Left kidney (tissue), 2 donors: ENCODE data around the gene STN1. TPM values are rescaled to one million over a fixed set of nuclear protein-coding genes. Genes with fewer than 3 reads are reported as not detected.

Source experiments
- DNase-seq: peaks from one replicate; pipeline ENCODE4 v3.0.0-alpha.2; 2013
- polyA plus RNA-seq: library from polyadenylated mRNA; unstranded; fragments of 120-200 nt; gene quantifications from one replicate; pipeline ENCODE4 v1.2.1, GENCODE V29; 2013; ENCODE audit not compliant: insufficient read length

STN1 gene
- polyA plus RNA-seq, 1 donor = 24.1 TPM

GRCh38 chr10:103930449-103930848, 12.5 kb upstream of the STN1 start:
- DNase-seq = no peak

GRCh38 chr10:103929381-103929921, 11.5 kb upstream of the STN1 start:
- no peak for DNase-seq

DNA sequence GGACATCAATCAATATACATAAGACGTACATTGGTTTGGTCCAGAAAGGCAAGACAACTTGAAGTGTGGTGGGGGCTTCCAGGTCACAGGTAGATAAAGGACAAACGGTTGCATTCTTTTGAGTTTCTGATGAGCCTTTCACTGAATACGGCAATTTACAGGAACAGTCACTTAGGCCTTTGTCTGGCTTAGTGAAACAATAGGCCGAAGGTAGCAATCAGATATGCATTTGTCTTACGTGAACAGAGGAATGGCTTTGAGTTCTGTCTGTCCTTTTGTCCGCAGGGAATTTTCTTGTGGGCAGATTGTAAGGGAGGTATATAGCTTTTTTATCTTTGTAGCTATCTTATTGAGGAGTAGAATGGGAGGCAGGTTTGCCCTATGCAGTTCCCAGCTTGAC, 10.8 kb upstream of the STN1 start:
- no peak for DNase-seq

- no peak for DNase-seq
Measured at GRCh38 chr10:103926722-103927319, 8.8 kb upstream of the STN1 start.

DNA sequence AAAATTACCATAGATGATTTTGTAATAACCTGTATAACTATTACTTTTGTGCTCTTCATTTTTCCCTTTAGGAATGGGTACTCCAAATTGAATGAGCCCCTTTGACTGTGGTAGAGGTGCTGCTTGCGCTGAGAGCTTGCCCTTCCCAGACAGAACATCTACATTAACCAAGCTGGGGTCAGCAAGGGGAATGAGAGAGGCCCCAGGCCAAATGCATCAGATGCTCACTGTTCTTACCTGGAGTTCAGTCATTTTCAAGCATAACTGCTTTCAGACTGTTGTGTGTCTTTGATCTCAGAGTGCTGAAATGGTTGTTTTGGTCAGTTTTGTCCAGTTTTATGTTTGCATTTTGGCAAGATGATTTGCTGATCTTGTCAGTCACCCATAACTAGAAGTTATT, 7.6 kb upstream of the STN1 start:
- no peak for DNase-seq

DNA sequence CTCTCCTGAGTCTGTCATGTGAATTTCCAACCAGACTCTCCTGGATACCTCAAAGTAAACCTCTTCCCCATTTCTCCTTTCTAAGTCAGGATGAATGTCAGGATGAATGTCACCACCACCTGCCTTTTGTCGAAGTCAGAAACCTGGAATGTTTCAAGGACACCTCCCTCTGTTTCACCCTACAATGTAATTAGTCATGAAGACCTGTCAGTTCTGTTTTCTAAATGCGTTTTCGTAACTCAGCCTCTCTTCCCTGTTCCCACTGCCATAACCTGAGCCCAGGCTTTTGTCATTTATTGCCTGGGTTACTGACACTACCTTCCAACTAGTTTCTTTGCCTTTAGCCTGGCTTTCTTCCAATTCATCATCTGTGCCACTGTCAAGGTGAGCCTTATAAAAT, 5.5 kb upstream of the STN1 start:
- DNase-seq = no peak

DNA sequence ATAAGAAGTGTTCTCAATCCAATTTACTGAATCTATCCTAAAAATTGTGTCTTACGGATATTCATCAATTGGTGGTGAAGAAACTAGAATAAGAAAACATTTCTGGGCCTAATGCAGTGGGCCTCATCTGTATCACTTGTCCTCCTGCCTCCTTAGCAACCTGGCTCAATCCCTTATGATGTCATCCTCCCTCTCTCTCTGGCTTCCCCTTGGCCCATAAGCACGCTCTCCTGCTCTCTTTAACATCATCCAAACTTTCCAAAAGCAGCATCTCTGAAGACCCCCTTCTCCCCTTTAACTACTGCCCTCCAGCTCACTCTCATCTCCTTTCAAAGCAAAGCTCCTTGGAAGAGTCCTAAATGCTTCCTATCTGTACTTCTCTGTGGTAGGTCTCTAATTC, 4.7 kb upstream of the STN1 start:
- DNase-seq = no peak

DNA sequence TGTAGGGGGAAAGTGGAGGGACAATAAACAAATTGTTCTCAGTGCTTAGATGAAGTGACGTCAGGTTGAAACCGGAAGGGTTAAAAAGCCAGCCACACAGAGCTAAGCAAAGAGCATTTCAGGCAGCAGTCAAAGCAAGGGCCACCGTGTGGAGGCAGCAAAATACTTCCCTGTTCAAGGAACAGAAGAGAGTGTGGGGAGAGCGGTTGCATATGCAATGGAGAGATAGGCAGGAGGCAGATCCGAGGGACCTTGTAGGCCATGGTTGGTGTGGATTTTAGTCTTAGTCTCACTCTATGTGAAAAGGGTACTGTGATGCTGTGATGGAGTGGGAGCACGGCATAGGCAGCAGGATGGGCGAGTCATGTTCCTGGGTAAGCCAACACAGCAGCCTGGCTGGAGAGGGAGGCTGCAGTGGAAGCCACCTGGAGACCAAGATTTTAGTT, 3.8 kb upstream of the STN1 start:
- no peak for DNase-seq

GRCh38 chr10:103921248-103921647, 3.3 kb upstream of the STN1 start:
- no peak for DNase-seq

DNA sequence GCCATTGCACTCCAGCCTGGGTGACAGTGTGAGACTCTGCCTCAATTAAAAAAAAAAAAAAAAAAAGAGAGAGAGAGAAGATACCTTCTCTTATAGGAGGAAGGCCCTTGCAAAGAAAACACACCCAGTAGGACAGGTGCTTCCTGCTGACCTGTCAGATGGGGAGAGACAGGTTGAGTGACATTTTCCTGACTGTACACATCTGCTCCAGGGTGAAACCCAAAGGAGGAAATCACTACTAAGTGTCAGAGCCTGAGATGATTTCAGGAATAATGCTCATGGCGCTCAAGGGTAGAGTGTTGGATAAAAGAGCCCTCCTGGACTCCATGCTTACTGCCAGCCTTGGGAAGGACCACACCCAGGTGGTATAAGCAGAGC, 1.7 kb upstream of the STN1 start:
- no peak for DNase-seq

DNA sequence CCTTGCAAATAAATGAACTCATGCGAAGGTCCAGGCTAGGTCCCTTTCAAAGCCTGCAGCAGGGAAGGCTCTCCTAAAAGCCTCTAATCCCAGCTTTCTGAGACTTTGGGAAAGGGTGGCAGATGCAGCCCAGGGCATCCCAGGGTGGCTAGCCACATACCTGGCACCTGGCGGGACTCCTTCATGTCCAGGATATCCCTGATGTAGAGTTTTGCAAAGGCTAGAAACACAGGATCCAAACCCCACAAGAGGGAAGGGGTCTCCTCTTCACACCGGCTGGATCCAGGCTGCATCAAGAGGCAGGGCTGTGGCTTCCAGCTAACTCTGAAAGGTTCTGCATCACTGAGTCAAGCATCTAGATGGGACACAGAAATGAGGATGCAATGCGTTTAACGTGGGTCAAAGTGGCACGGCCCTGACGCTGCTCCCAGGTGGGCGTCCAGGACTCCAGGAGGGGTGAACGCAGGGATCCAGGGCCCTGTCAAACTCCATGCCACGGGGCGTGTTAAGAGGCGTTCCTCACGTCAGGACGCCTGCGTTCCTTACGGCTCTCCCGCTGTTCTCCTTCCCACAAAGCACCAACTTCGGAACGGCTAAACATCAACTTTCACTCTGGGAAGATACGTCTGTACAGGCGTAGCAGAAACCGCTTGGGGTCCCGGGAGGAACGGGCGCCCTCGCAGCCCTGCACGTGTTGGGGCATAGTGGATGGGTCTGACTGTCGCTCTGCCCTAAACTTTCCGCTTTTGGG, 507 bp downstream of the STN1 start:
- no peak for DNase-seq

DNA sequence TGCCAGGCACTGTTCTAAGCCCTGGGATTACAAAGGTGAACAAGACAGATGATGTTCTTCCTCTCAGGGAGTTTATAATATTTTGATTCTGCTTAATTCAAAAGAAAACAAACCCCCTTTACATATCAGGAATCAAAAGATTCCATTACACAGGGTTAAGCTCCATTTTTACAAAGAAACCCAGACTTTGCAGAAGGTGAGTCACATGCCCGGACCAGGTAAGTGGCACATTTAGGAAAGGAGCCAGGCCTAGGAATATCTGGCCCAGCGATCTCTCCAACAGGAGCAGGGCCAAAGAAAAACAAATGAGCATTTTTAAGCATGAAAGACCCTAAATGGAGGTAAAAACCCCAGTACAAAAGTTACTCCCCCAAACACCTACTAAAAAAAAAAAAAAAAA, 1.1 kb downstream of the STN1 start:
- no peak for DNase-seq

GRCh38 chr10:103916254-103916653, 1.7 kb downstream of the STN1 start:
- no peak for DNase-seq

GRCh38 chr10:103915796-103916195, 2.2 kb downstream of the STN1 start:
- DNase-seq = no peak

- no peak for DNase-seq
Measured at GRCh38 chr10:103912759-103913158, 5.2 kb downstream of the STN1 start.

DNA sequence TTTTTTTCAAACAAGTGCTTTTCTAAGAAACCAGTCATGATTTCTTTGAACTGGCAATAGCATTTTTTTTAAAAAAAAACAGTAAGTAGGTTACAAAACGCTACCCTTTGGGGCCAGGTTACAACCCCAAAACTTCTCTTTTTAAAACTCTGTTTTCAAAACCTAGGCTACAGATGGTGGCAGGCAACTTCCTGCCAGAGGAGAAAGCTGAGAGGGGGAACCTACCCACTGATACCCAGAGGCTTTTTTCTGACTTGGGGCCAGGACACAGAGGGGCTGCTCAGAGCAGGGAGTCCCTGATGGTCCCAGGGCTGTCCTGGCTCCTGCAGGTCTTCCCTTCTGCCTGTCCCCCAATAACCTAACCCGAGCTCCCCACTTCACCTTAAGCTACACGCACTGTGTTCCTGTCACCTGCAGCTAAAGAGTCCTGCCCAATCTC, 6.9 kb downstream of the STN1 start:
- DNase-seq = no peak

GRCh38 chr10:103910442-103911012, 7.5 kb downstream of the STN1 start:
- DNase-seq = no peak

DNA sequence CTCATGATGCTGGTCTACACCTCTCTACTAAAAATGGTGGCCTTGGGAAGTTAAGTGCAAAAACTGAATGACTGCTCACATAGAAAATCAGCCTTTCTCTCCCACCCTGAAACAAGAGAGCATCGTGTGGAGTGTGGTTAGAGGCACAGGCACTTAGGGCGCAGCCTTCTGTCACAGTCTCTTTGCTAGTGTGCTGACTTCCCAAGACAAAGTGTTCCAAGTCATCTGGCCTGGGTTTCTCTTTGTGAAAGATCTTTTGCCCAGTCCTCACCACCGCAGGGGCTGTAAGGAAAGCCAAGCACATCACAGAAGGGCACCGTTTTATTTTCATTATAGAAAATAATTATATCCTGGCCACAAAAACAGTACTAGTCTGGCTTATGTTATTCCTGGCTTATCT, 12.5 kb downstream of the STN1 start:
- DNase-seq = no peak

DNA sequence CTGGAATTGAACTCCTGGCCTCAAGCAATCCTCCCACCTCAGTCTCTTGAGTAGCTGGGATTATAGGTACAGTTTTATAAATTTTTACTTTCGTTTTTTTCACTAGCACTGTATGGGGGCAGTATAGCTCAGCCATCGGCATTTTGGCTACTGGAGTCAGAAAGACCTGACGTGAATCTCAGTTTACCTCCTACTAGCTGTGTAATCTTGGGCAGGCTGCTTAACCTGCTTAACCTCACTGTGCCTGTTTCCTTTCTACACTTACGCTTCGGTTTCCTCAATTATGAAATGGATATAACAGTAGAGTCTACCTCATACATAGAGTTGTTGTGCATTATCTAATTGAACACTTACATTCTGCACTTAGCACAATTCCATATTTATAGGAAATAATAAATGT, 16.7 kb downstream of the STN1 start:
- no peak for DNase-seq

GRCh38 chr10:103899312-103899711, 18.7 kb downstream of the STN1 start:
- DNase-seq = no peak

- DNase-seq = no peak
Measured at GRCh38 chr10:103897241-103897774, 20.7 kb downstream of the STN1 start.

DNA sequence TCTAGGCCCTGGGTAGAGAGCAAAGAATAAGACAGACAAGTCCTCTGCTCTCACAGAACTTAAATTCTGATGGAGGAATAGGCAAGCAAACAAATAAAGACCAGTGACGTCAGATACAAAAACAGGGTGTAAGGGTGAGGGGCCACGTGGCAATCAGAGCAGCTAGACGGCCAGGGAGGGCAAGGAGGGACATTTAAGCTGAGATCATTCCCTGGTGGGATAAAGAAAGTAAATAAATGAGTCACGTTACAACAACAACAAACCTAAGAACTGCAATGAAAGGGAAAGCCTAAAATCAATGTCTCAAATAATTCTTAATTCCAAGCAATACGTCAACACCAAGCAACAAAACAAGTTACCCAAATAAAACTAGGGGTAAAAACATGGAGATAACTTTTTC, 21.8 kb downstream of the STN1 start:
- DNase-seq = no peak
